DOHH2 (cell line): ENCODE results near the gene SLC12A8.

ENCODE experiments used
- H3F3A ChIP-seq: fragments of 200-600 bp; sonication (generic), shearing (Covaris generic); 2 replicates; pipeline ENCODE4 v1.6.0; 2016; ENCODE audit warnings: antibody characterized with exemption, mild to moderate bottlenecking; ENCODE audit not compliant: control insufficient read depth, insufficient read depth
- H3K27ac ChIP-seq: fragments of 200-600 bp; sonication (generic); 2 replicates; pipeline ENCODE4 v1.5.1; 2014; ENCODE audit warnings: low read depth, mild to moderate bottlenecking, low read length, moderate library complexity
- H3K27me3 ChIP-seq: fragments of 200-600 bp; sonication (generic); 2 replicates; pipeline ENCODE4 v1.6.1; 2014; ENCODE audit warnings: mild to moderate bottlenecking, low read length, mixed read lengths; ENCODE audit not compliant: control insufficient read depth
- H3K36me3 ChIP-seq: fragments of 200-600 bp; sonication (generic); 2 replicates; pipeline ENCODE4 v1.6.1; 2014; ENCODE audit warnings: mild to moderate bottlenecking, low read length, moderate library complexity, mixed read lengths; ENCODE audit not compliant: control insufficient read depth
- H3K4me1 ChIP-seq: fragments of 200-600 bp; sonication (generic); 2 replicates; pipeline ENCODE4 v1.6.1; 2014; ENCODE audit warnings: mild to moderate bottlenecking, low read length, mixed read lengths; ENCODE audit not compliant: control insufficient read depth
- H3K4me2 ChIP-seq: fragments of 200-600 bp; sonication (generic); 2 replicates; pipeline ENCODE4 v1.6.0; 2014; ENCODE audit warnings: mild to moderate bottlenecking, low read length, moderate library complexity
- H3K4me3 ChIP-seq: fragments of 200-600 bp; sonication (generic); 2 replicates; pipeline ENCODE4 v1.5.1; 2014; ENCODE audit warnings: mild to moderate bottlenecking, low read length, mixed read lengths
- H3K79me2 ChIP-seq: fragments of 200-600 bp; sonication (generic); 2 replicates; pipeline ENCODE4 v1.6.1; 2014; ENCODE audit warnings: mild to moderate bottlenecking, low read length, mixed read lengths; ENCODE audit not compliant: control insufficient read depth
- H3K9me2 ChIP-seq: fragments of 200-600 bp; sonication (generic); replicated peaks from 2 replicates; pipeline ENCODE4 v1.6.1; 2014; ENCODE audit warnings: mild to moderate bottlenecking, low read length, mixed read lengths; ENCODE audit not compliant: control insufficient read depth
- H3K9me3 ChIP-seq: fragments of 200-600 bp; sonication (generic); 2 replicates; pipeline ENCODE4 v1.6.1; 2014; ENCODE audit warnings: antibody characterized with exemption, low read length, mixed read lengths; ENCODE audit not compliant: control insufficient read depth, insufficient read depth
- H4K20me1 ChIP-seq: fragments of 200-600 bp; sonication (generic); 2 replicates; pipeline ENCODE4 v1.6.0; 2014; ENCODE audit warnings: low read depth, mild to moderate bottlenecking, antibody characterized with exemption, low read length, moderate library complexity; ENCODE audit not compliant: control insufficient read depth, insufficient read depth
- EZH2phosphoT487 ChIP-seq: fragments of 200-600 bp; sonication (generic); IDR thresholded peaks from 2 replicates; pipeline ENCODE4 v1.6.1; 2017; ENCODE audit warnings: borderline replicate concordance, mild to moderate bottlenecking, antibody characterized with exemption, low read length, moderate library complexity, mixed read lengths
- TF ChIP-seq, protein P1 (sequence below): fragments of 200-600 bp; sonication (generic); IDR thresholded peaks from one replicate; pipeline ENCODE4 v1.5.1; 2014; ENCODE audit warnings: antibody characterized with exemption, mild to moderate bottlenecking, low read depth, low read length; ENCODE audit not compliant: poor library complexity, severe bottlenecking

The SLC12A8 gene

DNA sequence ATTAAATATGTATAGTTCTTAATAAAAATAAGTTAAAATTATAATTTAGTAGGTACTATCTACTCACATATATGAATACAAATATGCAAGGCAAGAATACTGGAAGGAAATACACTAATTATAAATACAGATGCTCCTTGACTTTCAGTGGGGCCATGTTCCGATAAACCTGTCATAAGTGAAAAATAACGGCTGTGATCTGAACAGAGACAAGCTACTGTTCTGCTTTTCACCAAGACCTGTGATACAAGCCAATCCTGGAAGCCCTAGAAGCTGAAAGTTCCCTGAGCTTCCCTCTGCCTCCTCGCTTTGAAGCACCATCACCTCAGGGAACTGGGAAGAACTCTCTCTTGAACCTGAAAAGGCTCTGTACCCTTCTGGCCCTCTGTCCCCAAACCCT lies 55.4 kb downstream of the SLC12A8 start:
- Histone ChIP-seq H3K36me3 (no peaks in the 10 kb centered on the region), H3K9me3 (no peaks in the 10 kb centered on the region), H3K27ac (no peak overlapping the region), H3K79me2 (no peaks in the 10 kb centered on the region), H4K20me1 (no peaks in the 10 kb centered on the region), H3K9me2 (no peaks in the 10 kb centered on the region), H3K4me1 (no peaks in the 10 kb centered on the region), H3K4me2 (no peak overlapping the region), H3K4me3 (no peak overlapping the region), H3K27me3 (peaks cover 8% of the 10 kb centered on the region), H3F3A (no peaks in the 10 kb centered on the region)
- TF ChIP-seq, protein P1, sequence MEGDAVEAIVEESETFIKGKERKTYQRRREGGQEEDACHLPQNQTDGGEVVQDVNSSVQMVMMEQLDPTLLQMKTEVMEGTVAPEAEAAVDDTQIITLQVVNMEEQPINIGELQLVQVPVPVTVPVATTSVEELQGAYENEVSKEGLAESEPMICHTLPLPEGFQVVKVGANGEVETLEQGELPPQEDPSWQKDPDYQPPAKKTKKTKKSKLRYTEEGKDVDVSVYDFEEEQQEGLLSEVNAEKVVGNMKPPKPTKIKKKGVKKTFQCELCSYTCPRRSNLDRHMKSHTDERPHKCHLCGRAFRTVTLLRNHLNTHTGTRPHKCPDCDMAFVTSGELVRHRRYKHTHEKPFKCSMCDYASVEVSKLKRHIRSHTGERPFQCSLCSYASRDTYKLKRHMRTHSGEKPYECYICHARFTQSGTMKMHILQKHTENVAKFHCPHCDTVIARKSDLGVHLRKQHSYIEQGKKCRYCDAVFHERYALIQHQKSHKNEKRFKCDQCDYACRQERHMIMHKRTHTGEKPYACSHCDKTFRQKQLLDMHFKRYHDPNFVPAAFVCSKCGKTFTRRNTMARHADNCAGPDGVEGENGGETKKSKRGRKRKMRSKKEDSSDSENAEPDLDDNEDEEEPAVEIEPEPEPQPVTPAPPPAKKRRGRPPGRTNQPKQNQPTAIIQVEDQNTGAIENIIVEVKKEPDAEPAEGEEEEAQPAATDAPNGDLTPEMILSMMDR = no peak
- TF ChIP-seq EZH2phosphoT487 = no peak

DNA sequence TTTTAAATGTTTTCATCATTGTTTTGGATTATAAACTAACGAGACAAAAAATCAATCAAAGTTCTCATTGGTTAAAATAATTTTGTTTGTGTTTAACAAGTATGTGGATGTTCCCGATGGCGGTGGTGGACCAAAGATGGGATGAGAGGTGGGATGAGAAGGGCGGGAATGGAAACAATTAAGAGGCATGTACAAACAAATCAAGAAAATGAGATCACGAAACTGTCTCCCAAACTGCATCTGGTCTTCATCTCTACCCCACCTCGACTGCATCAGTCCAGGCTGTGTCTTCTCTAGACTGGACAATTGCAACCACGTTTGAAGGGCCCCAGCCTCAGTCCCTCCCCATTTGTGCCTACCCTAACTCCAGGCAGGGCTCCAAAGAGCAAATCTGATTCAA lies 56.1 kb downstream of the SLC12A8 start:
- H3F3A ChIP-seq = no peaks in the 10 kb centered on the region
- no peak for TF ChIP-seq EZH2phosphoT487
- TF ChIP-seq, protein P1 = no peak
- no peaks in the 10 kb centered on the region for H3K9me2 ChIP-seq
- no peaks in the 10 kb centered on the region for H3K36me3 ChIP-seq
- H3K4me3 ChIP-seq = no peak overlapping the region
- H3K27ac ChIP-seq = no peak overlapping the region
- no peaks in the 10 kb centered on the region for H4K20me1 ChIP-seq
- H3K9me3 ChIP-seq = no peaks in the 10 kb centered on the region
- no peaks in the 10 kb centered on the region for H3K4me1 ChIP-seq
- H3K27me3 ChIP-seq = peaks cover 8% of the 10 kb centered on the region
- no peaks in the 10 kb centered on the region for H3K79me2 ChIP-seq
- no peak overlapping the region for H3K4me2 ChIP-seq

DNA sequence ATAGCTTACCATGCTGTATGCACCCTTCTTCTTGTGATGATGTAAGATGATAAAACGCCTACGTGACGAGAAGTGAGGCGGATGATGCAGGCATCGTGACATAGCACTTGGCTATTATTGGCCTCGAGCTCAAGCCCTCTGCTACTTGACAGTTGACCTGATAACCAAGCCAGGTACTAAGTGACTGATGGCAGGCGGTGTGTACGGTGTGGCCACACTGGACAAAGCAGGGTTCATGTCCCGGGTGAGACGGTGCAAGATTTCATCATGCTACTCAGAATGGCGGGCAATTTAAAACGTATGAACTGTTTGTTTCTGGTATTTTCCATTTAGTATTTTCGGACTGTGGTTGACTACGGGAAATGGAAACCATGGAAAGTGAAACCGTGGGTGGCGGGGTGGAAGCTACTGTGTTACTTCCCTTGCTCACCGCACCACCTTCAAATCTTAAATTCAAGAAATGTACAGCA lies 57.7 kb downstream of the SLC12A8 start:
- H3K4me1 ChIP-seq = no peaks in the 10 kb centered on the region
- H3K4me3 ChIP-seq = no peak overlapping the region
- no peaks in the 10 kb centered on the region for H3K79me2 ChIP-seq
- H3F3A ChIP-seq = no peaks in the 10 kb centered on the region
- no peak overlapping the region for H3K27ac ChIP-seq
- no peaks in the 10 kb centered on the region for H3K36me3 ChIP-seq
- H3K9me2 ChIP-seq = no peaks in the 10 kb centered on the region
- H4K20me1 ChIP-seq = no peaks in the 10 kb centered on the region
- TF ChIP-seq, protein P1 = no peak
- TF ChIP-seq EZH2phosphoT487 = no peak
- H3K27me3 ChIP-seq = peaks cover 8% of the 10 kb centered on the region
- H3K4me2 ChIP-seq = peak overlapping the region; percentile 1; the same call in 1 of the 2 replicates
- H3K9me3 ChIP-seq = no peaks in the 10 kb centered on the region
